DND-41 (cell line): ENCODE results near the gene TAPT1.

Experiments
- ATAC-seq: fragments of 200-7000 bp; cut with Tn5 transposase; 3 replicates; pipeline ENCODE4 v1.9.1; 2021; ENCODE audit warnings: low read depth; ENCODE audit not compliant: insufficient read depth
- DNase-seq: peaks from one replicate; pipeline ENCODE4 v3.0.0-alpha.2; 2020
- H2AFZ ChIP-seq: 2 replicates; pipeline ENCODE4 v1.6.0; 2012; ENCODE audit warnings: low read depth, low read length
- H3K27ac ChIP-seq: 2 replicates; pipeline ENCODE4 v1.5.1; 2012; ENCODE audit warnings: low read length, inconsistent platforms
- H3K27me3 ChIP-seq: fragments of 200-600 bp; sonication (generic); 2 replicates; pipeline ENCODE4 v1.6.0; 2012; ENCODE audit warnings: low read length, mild to moderate bottlenecking, inconsistent platforms; ENCODE audit not compliant: insufficient read depth, poor library complexity
- H3K36me3 ChIP-seq: 2 replicates; pipeline ENCODE4 v1.5.1; 2012; ENCODE audit warnings: low read length, inconsistent platforms; ENCODE audit not compliant: insufficient read depth
- H3K4me1 ChIP-seq: 2 replicates; pipeline ENCODE4 v1.5.1; 2012; ENCODE audit warnings: mild to moderate bottlenecking, low read length; ENCODE audit not compliant: insufficient read depth
- H3K4me2 ChIP-seq: 2 replicates; pipeline ENCODE4 v1.6.0; 2012; ENCODE audit warnings: mild to moderate bottlenecking, moderate library complexity, low read length, inconsistent platforms; ENCODE audit not compliant: insufficient read depth
- H3K4me3 ChIP-seq, 2 experiments: fragments of 200-600 bp in 1 of 2; shearing (Covaris generic) in 1 of 2; 2 replicates each; pipeline ENCODE4 v1.5.1; 2012 to 2016; ENCODE audit warnings: inconsistent platforms in 2 of 2, low read length in 2 of 2, mild to moderate bottlenecking in 2 of 2, low read depth in 1 of 2, moderate library complexity in 1 of 2
- H3K79me2 ChIP-seq: 2 replicates; pipeline ENCODE4 v1.6.0; 2012; ENCODE audit warnings: low read length, inconsistent platforms; ENCODE audit not compliant: insufficient read depth
- H3K9ac ChIP-seq: 2 replicates; pipeline ENCODE4 v1.6.0; 2012; ENCODE audit warnings: low read depth, mild to moderate bottlenecking, inconsistent platforms, low read length, moderate library complexity
- H3K9me3 ChIP-seq: 2 replicates; pipeline ENCODE4 v1.5.1; 2012; ENCODE audit warnings: low read length, moderate library complexity, mild to moderate bottlenecking, inconsistent platforms; ENCODE audit not compliant: insufficient read depth, severe bottlenecking
- H4K20me1 ChIP-seq: 2 replicates; pipeline ENCODE4 v1.6.0; 2012; ENCODE audit warnings: low read length; ENCODE audit not compliant: insufficient read depth
- CTCF ChIP-seq: IDR thresholded peaks from 2 replicates; pipeline ENCODE4 v1.5.1; 2012; ENCODE audit warnings: borderline replicate concordance, low read length, moderate library complexity, mild to moderate bottlenecking; ENCODE audit not compliant: poor library complexity, severe bottlenecking; ENCODE audit errors: extremely low read depth
- EZH2 ChIP-seq: IDR thresholded peaks from 3 replicates; pipeline ENCODE4 v1.6.1; 2012; ENCODE audit warnings: borderline replicate concordance, low read depth, mild to moderate bottlenecking, moderate library complexity, low read length, inconsistent platforms; ENCODE audit not compliant: severe bottlenecking

TAPT1 gene

GRCh38 chr4:16231570-16232245 lies 5.4 kb upstream of the TAPT1 start:
- Histone ChIP-seq H3K27me3 (no peaks in the 10 kb centered on the region), H3K4me1 (peaks cover 12% of the 10 kb centered on the region), H3K36me3 (no peaks in the 10 kb centered on the region), H3K4me3 (no peak overlapping the region), H2AFZ (no peak overlapping the region), H3K79me2 (peaks cover 7% of the 10 kb centered on the region; the same call in 1 of the 2 replicates), H3K4me2 (no peak overlapping the region), H4K20me1 (no peaks in the 10 kb centered on the region), H3K27ac (no peak overlapping the region), H3K9me3 (no peaks in the 10 kb centered on the region), H3K9ac (no peak overlapping the region)
- ATAC-seq (no peak), DNase-seq (no peak)
- TF ChIP-seq EZH2, result no peak
- TF ChIP-seq CTCF, result no peak

GRCh38 chr4:16230308-16230707 lies 4.0 kb upstream of the TAPT1 start:
- Histone ChIP-seq H3K27me3 (no peaks in the 10 kb centered on the region), H3K27ac (no peak overlapping the region), H2AFZ (no peak overlapping the region), H3K9me3 (no peaks in the 10 kb centered on the region), H3K79me2 (peaks cover 17% of the 10 kb centered on the region), H3K4me3 (no peak overlapping the region), H3K4me2 (no peak overlapping the region), H4K20me1 (no peaks in the 10 kb centered on the region), H3K9ac (no peak overlapping the region), H3K4me1 (peaks cover 12% of the 10 kb centered on the region), H3K36me3 (no peaks in the 10 kb centered on the region)
- ATAC-seq (no peak), DNase-seq (no peak)
- TF ChIP-seq EZH2, result no peak
- TF ChIP-seq CTCF, result no peak

- H3K27ac ChIP-seq, result no peak overlapping the region
Measured at GRCh38 chr4:16229604-16230003, 3.3 kb upstream of the TAPT1 start.

More at GRCh38 chr4:16229604-16230003, 3.3 kb upstream of the TAPT1 start:
- H3K36me3 ChIP-seq, result no peaks in the 10 kb centered on the region
- ATAC-seq (no peak), DNase-seq (no peak)
- no peaks in the 10 kb centered on the region for H4K20me1 ChIP-seq
- H3K9ac ChIP-seq, result no peak overlapping the region
- H3K4me3 ChIP-seq, result no peak overlapping the region
- H3K79me2 ChIP-seq, result peaks cover 24% of the 10 kb centered on the region
- no peaks in the 10 kb centered on the region for H3K27me3 ChIP-seq
- H2AFZ ChIP-seq, result no peak overlapping the region
- peaks cover 19% of the 10 kb centered on the region for H3K4me1 ChIP-seq
- no peak for TF ChIP-seq EZH2
- TF ChIP-seq CTCF, result no peak
- H3K4me2 ChIP-seq, result no peak overlapping the region
- H3K9me3 ChIP-seq, result no peaks in the 10 kb centered on the region
